Measurements from ENCODE around the gene MNX1. TPM values are rescaled to one million over a fixed set of nuclear protein-coding genes. Genes with fewer than 3 reads are reported as not detected.

The MNX1 gene
- total RNA-seq, result 10 to 100 TPM in 1 of 5 donors, 1 to 10 TPM in 3, not detected in 1; 3.1 to 80.2 (median 5.8) TPM
- polyA plus RNA-seq, result 1 to 10 TPM; 1.1 to 1.9 (median 1.4) TPM
- long read RNA-seq, donor 1, result 0 reads
- long read RNA-seq, donor 2, result 0 reads
- long read RNA-seq, donor 3, partial matches to known transcripts, result 0 of 3 reads
- long read RNA-seq, donor 3, other reads (novel, unspliced or antisense), result 0 of 3 reads
- long read RNA-seq, donor 4, result 0 reads
- long read RNA-seq, donor 5, result 0 reads
- long read RNA-seq, donor 6, partial matches to known transcripts, result 0 of 2 reads
- long read RNA-seq, donor 6, other reads (novel, unspliced or antisense), result 0 of 2 reads
- long read RNA-seq, donor 7, partial matches to known transcripts, result 0 of 1 reads
- long read RNA-seq, donor 7, other reads (novel, unspliced or antisense), result 0 of 1 reads
- long read RNA-seq, donor 8, partial matches to known transcripts, result 0 of 3 reads
- long read RNA-seq, donor 8, other reads (novel, unspliced or antisense), result 0 of 3 reads
- long read RNA-seq, donor 9, partial matches to known transcripts, result 0 of 1 reads
- long read RNA-seq, donor 9, other reads (novel, unspliced or antisense), result 0 of 1 reads
- long read RNA-seq, donor 10, result 0 reads

DNA sequence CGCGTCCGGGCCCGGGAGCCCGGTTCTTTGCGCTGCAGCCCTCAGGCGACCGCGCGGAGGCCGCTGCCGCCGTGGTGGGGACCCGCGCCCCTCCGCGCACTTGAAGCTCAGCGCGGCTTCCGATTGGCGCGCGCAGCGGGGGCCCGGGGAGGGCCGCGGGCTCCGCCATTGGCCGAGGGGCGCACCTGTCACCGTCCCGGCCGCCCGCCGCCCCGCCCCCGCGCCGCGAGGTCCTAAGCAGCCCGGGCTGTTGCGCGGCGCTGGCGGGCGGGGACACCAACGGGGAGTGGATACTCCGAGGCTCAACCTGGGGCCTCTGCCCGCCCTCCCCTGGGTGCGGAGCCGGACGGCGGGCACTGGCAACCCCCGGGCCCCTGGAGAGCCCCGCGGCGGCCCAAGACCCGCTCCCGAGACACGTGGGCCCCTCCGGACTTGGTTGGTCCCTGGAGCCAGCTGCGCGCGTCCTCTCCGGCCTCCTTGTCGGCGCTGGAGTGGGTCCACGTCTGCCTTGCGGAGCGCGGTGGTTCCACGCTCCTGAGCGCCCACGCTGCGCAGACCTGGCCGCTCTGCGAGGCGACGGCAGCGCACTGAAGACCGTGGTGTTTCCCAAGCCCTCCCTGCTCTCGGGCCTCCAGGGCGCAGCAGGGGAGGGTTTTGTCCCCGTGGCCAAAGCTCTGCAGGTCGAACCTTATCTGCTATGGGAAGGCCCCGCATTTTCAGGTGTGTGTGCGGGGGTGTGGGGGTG, at the start of gene MNX1:
Gene MNX1, minus strand, starts transcription at position 76 of the 745 bp plus-strand sequence. CDS start 313 bp downstream, outside the sequence.
- intact Hi-C loops (cut with DNase I; ENCODE audit: low total_unique reads), result no loop called here
- peak; percentile 91 to 96 for DNase-seq
- no peaks in the 10 kb centered on the region for H3K9me3 ChIP-seq
- 0 to 1% (median 1%) methylated on average over 32 to 87 of the region's 87 CpGs for WGBS, 5 donors
- no peaks in the 10 kb centered on the region for H3K36me3 ChIP-seq
- TF ChIP-seq, protein P1, sequence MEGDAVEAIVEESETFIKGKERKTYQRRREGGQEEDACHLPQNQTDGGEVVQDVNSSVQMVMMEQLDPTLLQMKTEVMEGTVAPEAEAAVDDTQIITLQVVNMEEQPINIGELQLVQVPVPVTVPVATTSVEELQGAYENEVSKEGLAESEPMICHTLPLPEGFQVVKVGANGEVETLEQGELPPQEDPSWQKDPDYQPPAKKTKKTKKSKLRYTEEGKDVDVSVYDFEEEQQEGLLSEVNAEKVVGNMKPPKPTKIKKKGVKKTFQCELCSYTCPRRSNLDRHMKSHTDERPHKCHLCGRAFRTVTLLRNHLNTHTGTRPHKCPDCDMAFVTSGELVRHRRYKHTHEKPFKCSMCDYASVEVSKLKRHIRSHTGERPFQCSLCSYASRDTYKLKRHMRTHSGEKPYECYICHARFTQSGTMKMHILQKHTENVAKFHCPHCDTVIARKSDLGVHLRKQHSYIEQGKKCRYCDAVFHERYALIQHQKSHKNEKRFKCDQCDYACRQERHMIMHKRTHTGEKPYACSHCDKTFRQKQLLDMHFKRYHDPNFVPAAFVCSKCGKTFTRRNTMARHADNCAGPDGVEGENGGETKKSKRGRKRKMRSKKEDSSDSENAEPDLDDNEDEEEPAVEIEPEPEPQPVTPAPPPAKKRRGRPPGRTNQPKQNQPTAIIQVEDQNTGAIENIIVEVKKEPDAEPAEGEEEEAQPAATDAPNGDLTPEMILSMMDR (IDR thresholded peaks at IDR 0.05), result no peak
- no peak for TF ChIP-seq EP300 (IDR thresholded peaks at IDR 0.05)
- TF ChIP-seq POLR2A (IDR thresholded peaks at IDR 0.05), result no peak
- peak in 2 of 3 donors; percentile 15 to 36 for TF ChIP-seq POLR2AphosphoS5 (IDR thresholded peaks at IDR 0.05)
- peaks cover 4 to 98% (median 74%) of the 10 kb centered on the region in 3 donors for H3K27me3 ChIP-seq
- peaks cover 21 to 60% (median 50%) of the 10 kb centered on the region in 4 donors for H3K4me1 ChIP-seq
- peak within 1 kb of the TSS; percentile 61 to 85 (median 78) for H3K27ac ChIP-seq
- H3K4me3 ChIP-seq, result peak within 1 kb of the TSS; percentile 58 to 78 (median 66)

DNA sequence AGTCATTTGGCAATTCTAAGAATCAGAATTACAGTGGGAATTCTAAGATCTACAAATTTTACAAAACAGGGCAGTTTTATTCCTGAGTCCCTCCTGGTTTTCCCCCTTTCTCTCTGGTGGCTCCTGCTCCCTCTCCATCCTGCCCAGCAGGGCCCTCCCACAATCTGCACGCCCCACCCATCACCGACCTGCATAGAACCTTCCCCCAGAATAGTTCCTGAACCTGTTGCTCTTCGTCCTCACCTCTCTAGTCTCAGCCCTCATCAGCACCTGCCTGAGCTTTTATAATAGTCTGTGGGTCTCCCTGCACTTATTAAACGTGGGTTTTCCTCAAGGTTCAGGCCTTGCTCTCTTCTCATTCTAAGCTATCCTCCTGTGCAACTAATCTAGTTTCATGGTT, 49.1 kb upstream of the MNX1 start:
- 50 to 71% (median 59%) methylated on average over 4 of the region's 4 CpGs for WGBS, 5 donors
- Histone ChIP-seq H3K27ac (no peak overlapping the region), H3K27me3 (peaks cover 0 to 31% (median 0%) of the 10 kb centered on the region in 3 donors), H3K36me3 (no peaks in the 10 kb centered on the region), H3K9me3 (peaks cover 0 to 25% (median 16%) of the 10 kb centered on the region in 4 donors), H3K4me3 (no peak overlapping the region), H3K4me1 (no peaks in the 10 kb centered on the region)
- TF ChIP-seq, protein P1 (IDR thresholded peaks at IDR 0.05), result no peak
- TF ChIP-seq POLR2AphosphoS5 (IDR thresholded peaks at IDR 0.05) (no peak), POLR2A (IDR thresholded peaks at IDR 0.05) (no peak), EP300 (IDR thresholded peaks at IDR 0.05) (no peak)
- intact Hi-C loops (cut with DNase I; ENCODE audit: low total_unique reads), result no loop called here
- DNase-seq, result no peak

GRCh38 chr7:157058701-157059100, 48.2 kb upstream of the MNX1 start:
- Histone ChIP-seq H3K9me3 (peaks cover 0 to 25% (median 19%) of the 10 kb centered on the region in 4 donors), H3K36me3 (no peaks in the 10 kb centered on the region), H3K4me3 (no peak overlapping the region), H3K27me3 (peaks cover 0 to 33% (median 0%) of the 10 kb centered on the region in 3 donors), H3K27ac (no peak overlapping the region), H3K4me1 (no peaks in the 10 kb centered on the region)
- no peak for DNase-seq
- intact Hi-C loops (cut with DNase I; ENCODE audit: low total_unique reads), result no loop called here
- TF ChIP-seq POLR2AphosphoS5 (IDR thresholded peaks at IDR 0.05) (no peak), POLR2A (IDR thresholded peaks at IDR 0.05) (no peak), EP300 (IDR thresholded peaks at IDR 0.05) (no peak)
- TF ChIP-seq, protein P1 (IDR thresholded peaks at IDR 0.05), result no peak
- WGBS, 5 donors, result 84 to 91% (median 84%) methylated on average over 8 to 10 of the region's 10 CpGs

- 68 to 82% (median 80%) methylated on average over 8 of the region's 8 CpGs for whole genome bisulfite sequencing, 5 donors
- H3K27ac ChIP-seq, result no peak overlapping the region
- H3K4me1 ChIP-seq, result no peaks in the 10 kb centered on the region
- DNase-seq, result no peak
- H3K4me3 ChIP-seq, result no peak overlapping the region
- H3K36me3 ChIP-seq, result no peaks in the 10 kb centered on the region
- intact Hi-C loops (cut with DNase I; ENCODE audit: low total_unique reads), result no loop called here
- TF ChIP-seq POLR2A (IDR thresholded peaks at IDR 0.05) (no peak), EP300 (IDR thresholded peaks at IDR 0.05) (no peak), POLR2AphosphoS5 (IDR thresholded peaks at IDR 0.05) (no peak)
- TF ChIP-seq, protein P1 (IDR thresholded peaks at IDR 0.05), result no peak
- H3K27me3 ChIP-seq, result peaks cover 0 to 33% (median 0%) of the 10 kb centered on the region in 3 donors
- peaks cover 0 to 23% (median 20%) of the 10 kb centered on the region in 4 donors for H3K9me3 ChIP-seq
Observed at GRCh38 chr7:157058068-157058467, 47.6 kb upstream of the MNX1 start.
